HG03521 (cell line): ENCODE measurements around the gene SPRY4.
A peak's percentile ranks its signal among the peaks of the same experiment; 100 is the strongest.
"Not testable (repeated sequence)": the region's sequence is repeated elsewhere in the genome, so short reads cannot be mapped to it uniquely, and the experiment has no call there.

ENCODE experiments used
- ATAC-seq: cut with Tn5 transposase; IDR thresholded peaks from one replicate; pipeline ENCODE4 v1.9.1; 2021; ENCODE audit warnings: mild to moderate bottlenecking, moderate library complexity; ENCODE audit not compliant: unreplicated experiment

Gene SPRY4

GRCh38 chr5:142324871-142325724, at the start of gene SPRY4:
Gene SPRY4 (minus strand): TSS chr5:142325021. CDS start chr5:142315108, 9,913 bp downstream.
- ATAC-seq: peak; percentile 65

GRCh38 chr5:142368529-142368928, 43.7 kb upstream of the SPRY4 start:
- no peak for ATAC-seq

- no peak for ATAC-seq
Measured at GRCh38 chr5:142366007-142366406, 41.2 kb upstream of the SPRY4 start.

GRCh38 chr5:142364251-142365145, 39.7 kb upstream of the SPRY4 start:
- ATAC-seq: peak; percentile 58

GRCh38 chr5:142363619-142363963, 38.8 kb upstream of the SPRY4 start:
- ATAC-seq: no peak

- ATAC-seq: not testable (repeated sequence)
Measured at GRCh38 chr5:142362193-142362592, 37.4 kb upstream of the SPRY4 start.

- ATAC-seq: no peak
Measured at GRCh38 chr5:142360607-142361120, 35.8 kb upstream of the SPRY4 start.

GRCh38 chr5:142360051-142360498, 35.3 kb upstream of the SPRY4 start:
- no peak for ATAC-seq

- ATAC-seq: no peak
Measured at GRCh38 chr5:142358648-142359047, 33.8 kb upstream of the SPRY4 start.

- ATAC-seq: no peak
Measured at GRCh38 chr5:142358121-142358520, 33.3 kb upstream of the SPRY4 start.

GRCh38 chr5:142357469-142358090, 32.8 kb upstream of the SPRY4 start:
- no peak for ATAC-seq

- ATAC-seq: peak; percentile 87
Measured at GRCh38 chr5:142356716-142357468, 32.1 kb upstream of the SPRY4 start.

- ATAC-seq: no peak
Measured at GRCh38 chr5:142356349-142356715, 31.5 kb upstream of the SPRY4 start.

GRCh38 chr5:142353071-142353472, 28.3 kb upstream of the SPRY4 start:
- no peak for ATAC-seq

- no peak for ATAC-seq
Measured at GRCh38 chr5:142350021-142350420, 25.2 kb upstream of the SPRY4 start.

GRCh38 chr5:142346706-142347105, 21.9 kb upstream of the SPRY4 start:
- no peak for ATAC-seq

- ATAC-seq: not testable (repeated sequence)
Measured at GRCh38 chr5:142344915-142345314, 20.1 kb upstream of the SPRY4 start.

GRCh38 chr5:142343531-142343930, 18.7 kb upstream of the SPRY4 start:
- no peak for ATAC-seq

- no peak for ATAC-seq
Measured at GRCh38 chr5:142342128-142342981, 17.5 kb upstream of the SPRY4 start.
